CD4-positive, alpha-beta T cell treated with Interleukin-4 for 4 hours (primary cell): ENCODE data around the gene UBR2.
"Not testable (repeated sequence)": the region's sequence is repeated elsewhere in the genome, so short reads cannot be mapped to it uniquely, and the experiment has no call there.

Source experiments
- DNase-seq: peaks from one replicate; pipeline ENCODE4 v3.0.0-alpha.2; 2020

UBR2 gene

GRCh38 chr6:42618686-42619085 lies 54.9 kb downstream of the UBR2 start:
- DNase-seq = no peak

DNA sequence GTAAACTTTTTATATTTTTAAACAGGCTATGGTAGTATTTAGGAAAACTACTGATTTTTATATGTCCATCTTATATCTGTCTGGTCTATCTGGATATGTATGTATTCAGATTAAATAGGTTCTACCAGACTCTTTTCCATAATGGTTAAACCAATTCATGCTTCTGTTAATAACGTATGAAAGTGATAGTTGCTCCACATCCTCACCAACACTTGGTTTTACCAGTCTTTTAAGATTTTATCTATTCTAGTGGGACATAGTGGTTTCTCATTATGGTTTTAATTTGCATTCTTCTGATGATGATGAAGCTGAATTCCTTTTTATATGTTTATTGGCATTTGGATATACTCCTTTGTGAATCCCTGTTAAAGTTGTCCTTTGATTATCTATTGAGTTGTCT lies 56.1 kb downstream of the UBR2 start:
- no peak for DNase-seq

- no peak for DNase-seq
Measured at GRCh38 chr6:42624601-42625000, 60.8 kb downstream of the UBR2 start.

DNA sequence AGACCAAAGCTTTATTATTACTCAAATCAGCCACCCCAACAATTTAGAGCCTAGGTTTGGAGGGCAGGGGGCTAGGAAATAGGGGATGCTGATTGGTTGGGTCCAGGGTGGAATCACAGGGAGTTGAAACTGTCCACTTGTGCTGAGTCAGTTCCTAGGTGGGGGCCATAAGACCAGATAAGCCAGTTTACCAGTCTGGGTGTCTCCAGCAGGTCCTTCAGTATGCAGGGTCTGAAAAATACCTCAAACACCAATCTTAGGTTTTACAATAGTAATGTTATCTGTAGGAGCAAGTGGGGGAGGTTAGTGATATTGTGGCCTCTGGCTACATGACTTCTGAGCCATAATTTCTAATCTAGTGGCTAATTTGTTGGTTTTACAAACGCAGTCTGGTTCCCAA lies 63.2 kb downstream of the UBR2 start:
- DNase-seq = no peak

GRCh38 chr6:42627674-42628073 lies 63.8 kb downstream of the UBR2 start:
- no peak for DNase-seq

DNA sequence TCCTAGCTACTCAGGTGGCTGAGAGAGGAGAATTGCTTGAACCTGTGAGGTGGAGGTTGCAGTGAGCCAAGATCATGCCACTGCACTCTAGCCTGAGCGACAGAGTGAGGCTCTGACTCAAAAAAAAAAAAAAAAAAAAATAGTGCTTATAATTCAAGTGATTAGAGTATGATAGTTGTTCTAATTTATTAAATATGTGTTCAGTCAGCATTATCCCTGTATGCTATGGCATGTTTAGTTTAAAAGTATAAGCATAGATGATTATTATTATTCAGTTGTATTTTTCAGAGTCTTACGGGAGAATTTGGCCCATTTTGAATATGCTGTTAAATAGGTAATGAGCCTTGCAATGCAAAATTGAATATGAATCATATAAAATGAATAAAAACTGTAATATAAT lies 64.8 kb downstream of the UBR2 start:
- no peak for DNase-seq

DNA sequence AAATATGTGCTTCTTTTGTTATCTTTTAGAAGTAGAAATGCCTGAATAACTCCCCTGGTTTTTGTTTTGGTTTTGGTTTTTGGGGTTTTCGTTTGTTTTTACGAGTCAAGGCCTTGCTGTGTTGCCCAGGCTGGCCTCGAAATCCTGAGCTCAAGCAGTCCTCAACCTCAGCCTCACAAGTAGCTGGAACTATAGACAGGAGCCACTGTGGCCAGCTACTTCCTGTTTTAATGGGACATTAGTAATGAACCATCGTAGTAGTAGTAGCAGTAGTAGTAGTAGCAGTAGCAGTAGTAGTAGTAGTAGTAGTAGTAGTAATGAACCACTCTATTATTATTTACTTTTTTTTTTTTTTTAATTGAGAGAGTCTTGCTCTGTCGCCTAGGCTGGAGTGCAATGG lies 66.0 kb downstream of the UBR2 start:
- DNase-seq = no peak

DNA sequence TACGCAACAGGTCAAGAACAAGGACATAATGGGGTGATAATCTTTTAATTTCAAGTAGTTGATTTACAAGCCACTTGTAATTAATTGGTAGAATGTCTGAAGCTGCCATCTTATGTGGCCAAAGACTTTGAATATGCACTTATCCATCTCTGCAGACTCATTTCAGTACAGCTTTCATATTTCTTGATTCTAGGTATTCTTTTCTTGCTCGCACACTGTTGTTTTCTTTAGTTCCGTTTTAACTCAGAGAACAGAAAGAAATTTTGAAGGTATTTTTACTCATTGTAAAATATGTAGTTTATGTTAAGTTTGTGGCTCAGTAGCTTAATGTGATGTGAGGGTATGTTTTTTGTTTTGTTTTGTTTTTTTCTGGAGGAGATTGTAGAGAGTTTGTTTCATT lies 73.9 kb downstream of the UBR2 start:
- DNase-seq = no peak

DNA sequence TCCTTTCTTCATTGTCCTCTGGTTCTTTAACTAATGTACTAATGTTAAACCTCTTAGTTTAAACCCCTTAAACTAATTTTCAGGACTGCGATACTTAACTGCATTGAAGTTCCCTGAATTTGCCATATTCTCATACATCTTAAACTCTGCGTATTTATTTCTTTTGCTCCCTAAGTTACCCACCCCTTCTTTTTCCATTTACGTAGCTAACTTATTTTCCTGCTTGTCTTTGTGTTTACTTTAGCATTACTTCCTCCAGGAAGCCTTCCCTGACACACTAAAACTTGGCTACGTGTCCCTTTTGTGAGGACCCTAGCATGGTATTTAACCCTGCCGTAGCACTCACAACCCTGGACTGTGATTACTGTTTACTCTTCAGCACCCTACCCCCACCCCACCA lies 79.0 kb downstream of the UBR2 start:
- no peak for DNase-seq

DNA sequence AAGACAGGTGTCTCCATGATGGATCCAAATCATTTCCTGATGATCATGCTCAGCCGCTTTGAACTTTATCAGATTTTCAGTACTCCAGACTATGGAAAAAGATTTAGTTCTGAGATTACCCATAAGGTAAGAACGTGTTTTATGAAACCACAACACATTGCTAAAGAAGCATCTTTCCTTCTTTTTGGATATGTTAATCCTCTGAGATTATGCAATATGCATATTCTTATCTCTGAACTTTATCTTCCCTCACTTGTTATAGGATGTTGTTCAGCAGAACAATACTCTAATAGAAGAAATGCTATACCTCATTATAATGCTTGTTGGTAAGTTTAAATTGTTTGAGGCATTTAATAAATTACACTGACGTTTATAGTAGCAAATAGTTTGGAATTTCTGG lies 80.4 kb downstream of the UBR2 start:
- DNase-seq = no peak

DNA sequence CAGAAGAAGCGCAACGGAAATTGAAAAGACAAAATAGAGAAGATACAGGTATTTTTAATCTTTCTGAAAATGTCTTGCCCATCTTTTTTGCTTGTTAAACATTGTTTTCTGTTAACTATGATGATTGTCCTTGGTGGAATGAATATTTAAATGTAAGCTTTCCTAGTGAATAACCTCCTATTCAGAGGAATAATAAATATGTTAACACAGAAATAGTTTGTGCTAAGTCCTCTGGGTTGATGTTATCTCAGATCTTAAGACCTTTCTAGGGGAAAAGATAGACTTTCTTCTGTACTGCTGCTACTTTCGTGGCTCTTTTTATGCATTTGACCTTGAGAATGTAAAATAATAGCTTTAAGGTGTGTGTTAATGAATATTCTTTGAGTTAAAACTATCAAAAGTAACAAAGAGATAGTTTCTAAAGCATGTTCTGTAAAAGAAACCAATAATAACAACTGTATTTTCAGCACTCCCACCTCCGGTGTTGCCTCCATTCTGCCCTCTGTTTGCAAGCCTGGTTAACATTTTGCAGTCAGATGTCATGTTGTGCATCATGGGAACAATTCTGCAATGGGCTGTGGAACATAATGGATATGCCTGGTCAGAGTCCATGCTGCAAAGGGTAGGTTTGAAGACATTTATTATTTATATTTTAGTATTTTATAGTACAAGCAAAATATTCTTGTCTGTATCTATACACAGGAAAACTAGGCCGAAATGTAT lies 88.4 kb downstream of the UBR2 start:
- DNase-seq = no peak

DNA sequence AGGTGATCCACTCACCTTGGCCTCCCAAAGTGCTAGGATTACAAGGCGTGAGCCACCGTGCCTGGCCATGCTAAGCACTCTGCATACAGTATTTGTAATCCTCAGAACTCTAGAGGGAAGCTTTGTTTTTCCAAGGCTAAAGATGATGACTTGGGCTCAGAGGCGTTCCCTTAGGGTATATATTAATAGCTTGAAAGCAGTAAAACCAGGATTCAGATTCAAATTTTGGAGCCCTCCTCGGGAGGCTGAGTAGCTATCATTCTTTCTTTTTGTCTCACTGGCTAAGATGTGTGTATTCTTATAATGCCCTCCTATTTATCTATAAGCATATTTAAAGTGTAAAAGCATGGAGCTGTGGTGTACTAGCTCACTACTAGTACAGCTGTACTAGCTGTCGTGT lies 90.0 kb downstream of the UBR2 start:
- no peak for DNase-seq

- DNase-seq = no peak
Measured at GRCh38 chr6:42659806-42660205, 96.0 kb downstream of the UBR2 start.

GRCh38 chr6:42661540-42662153 lies 97.8 kb downstream of the UBR2 start:
- DNase-seq = peak; percentile 84

DNA sequence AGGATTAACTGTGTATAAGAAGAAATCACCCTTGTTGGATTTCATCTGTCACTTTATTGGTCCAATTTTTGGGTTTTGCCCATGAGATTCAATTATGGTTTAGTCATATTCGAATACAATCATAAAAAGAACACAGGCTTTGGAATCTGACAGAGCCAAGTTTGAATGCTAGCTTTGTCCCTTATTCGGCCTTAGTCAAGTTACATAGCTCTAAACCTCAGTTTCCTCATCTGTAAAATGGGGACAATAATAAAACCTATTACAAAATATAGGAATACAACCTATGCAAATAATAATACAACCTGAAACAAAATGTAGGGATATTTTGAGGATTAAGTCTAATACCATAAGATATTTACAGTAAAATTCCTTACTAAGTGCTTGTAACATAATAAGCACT lies 100.9 kb downstream of the UBR2 start:
- DNase-seq = no peak

GRCh38 chr6:42674368-42674767 lies 110.5 kb downstream of the UBR2 start:
- not testable (repeated sequence) for DNase-seq

GRCh38 chr6:42674780-42675179 lies 111.0 kb downstream of the UBR2 start:
- DNase-seq = no peak

GRCh38 chr6:42679358-42679757 lies 115.5 kb downstream of the UBR2 start:
- no peak for DNase-seq

DNA sequence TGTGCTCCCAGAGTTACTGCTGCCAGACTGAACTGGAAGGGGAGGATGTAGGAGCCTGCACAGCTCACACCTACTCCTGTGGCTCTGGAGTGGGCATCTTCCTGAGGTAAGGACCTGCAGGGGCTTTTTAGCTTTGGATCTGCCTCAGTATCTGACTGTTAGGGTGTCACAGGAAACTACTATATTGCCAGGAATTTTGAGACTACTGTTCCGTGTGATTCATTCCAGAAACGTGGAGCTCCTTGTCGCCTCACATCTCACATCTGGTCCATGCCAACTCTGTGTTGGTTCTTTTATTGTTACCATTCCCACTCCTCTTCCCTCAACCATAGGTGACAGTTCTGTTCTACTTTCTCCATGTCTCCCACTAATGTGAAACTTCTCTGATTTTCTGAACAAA lies 124.5 kb downstream of the UBR2 start:
- DNase-seq = no peak

- DNase-seq = no peak
Measured at GRCh38 chr6:42689371-42689770, 125.5 kb downstream of the UBR2 start.

DNA sequence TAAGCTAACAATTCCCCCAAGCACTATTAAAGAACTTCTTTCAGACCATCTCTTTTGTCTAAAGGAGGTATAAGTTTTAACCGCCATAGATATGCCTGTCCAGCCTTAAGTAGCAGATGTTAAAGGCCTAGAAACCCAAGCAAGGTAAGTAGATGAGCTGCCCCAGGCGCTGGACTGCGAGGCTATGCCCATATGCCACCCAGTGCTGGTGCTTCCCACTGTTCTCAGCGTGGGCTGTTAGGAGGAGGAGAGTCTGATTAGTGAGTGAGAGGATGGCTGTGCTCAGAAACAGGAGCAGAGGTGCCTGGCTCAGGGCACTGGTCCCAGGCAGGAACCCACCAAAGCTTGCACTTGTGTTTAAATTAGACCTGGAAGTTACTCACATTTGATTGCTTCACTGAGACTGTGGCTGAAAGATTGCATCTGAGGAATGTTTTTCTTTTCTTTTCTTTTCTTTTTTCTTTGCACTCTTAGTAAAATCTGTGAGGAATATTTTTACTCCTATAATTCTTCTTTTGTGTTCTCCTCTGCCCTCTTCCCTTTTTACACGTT lies 126.4 kb downstream of the UBR2 start:
- no peak for DNase-seq

- DNase-seq = no peak
Measured at GRCh38 chr6:42690872-42691271, 127.0 kb downstream of the UBR2 start.

- DNase-seq = no peak
Measured at GRCh38 chr6:42692137-42692911, 128.5 kb downstream of the UBR2 start.
